Measurements from ENCODE around the gene SPATA31E1.
"Not testable (repeated sequence)": the region's sequence is repeated elsewhere in the genome, so short reads cannot be mapped to it uniquely, and the experiment has no call there.

The SPATA31E1 gene

DNA sequence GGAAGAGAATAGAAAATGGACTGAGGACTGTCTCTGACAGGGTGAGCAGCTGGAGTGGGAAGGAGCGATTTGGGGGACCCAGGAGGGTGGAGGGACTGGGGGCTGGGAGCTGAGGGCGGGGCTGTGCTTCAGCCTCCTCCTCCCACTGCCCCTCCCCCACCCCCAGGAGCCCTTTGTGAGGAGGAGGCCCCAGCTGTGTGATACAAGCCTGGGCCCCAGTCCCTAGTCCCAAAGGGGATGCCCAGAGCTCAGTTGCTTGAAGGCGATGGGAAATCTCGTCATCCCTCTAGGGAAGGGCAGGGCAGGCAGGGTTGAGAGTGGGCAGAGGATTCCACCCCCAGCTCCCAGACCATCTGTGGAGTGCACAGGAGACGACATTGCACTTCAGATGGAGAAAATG is at the start of gene SPATA31E1:
Gene SPATA31E1 (plus strand): TSS at position 251 of the 400 bp plus-strand sequence. CDS start 15 bp downstream, at position 266.
- no peak for DNase-seq

DNA sequence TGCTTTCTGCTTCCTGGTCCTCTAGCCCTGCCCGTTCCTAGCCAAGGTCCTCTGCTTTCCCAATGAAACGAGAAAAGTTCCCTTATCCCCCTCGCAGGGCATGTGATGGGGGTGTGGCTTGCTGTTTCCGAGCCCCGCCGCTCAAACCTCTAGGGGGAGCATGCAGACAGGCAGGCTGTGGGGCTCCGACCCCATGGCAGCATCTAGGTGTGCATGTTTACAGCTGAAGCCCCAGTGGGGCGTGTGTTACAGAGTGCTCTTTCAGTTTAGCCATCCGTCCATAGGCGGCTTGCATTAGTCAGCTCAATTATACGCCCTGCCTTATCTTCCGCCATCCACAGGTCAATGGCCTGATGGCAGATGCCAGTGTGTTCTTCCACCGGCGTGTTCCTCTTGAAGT is 48.3 kb upstream of the SPATA31E1 start:
- no peak for DNase-seq

DNA sequence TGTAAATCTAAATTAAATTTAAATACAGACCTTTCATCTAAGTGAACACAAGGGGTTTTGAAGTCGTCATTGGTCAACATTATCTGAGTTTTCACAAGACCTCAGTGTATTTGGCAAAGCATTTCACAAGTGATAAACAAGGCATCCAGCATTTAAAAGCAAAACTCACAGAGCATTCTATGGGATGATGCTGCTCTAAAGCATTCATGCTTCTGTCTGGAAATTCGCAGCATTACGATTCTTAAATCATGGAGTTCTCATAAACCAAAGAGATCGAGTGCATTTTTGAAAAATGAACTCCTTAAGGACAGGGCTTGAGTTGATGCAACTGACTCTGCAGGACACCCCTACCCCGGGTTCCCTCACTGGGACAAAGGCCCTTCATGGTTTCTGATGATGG is 46.1 kb upstream of the SPATA31E1 start:
- no peak for DNase-seq

DNA sequence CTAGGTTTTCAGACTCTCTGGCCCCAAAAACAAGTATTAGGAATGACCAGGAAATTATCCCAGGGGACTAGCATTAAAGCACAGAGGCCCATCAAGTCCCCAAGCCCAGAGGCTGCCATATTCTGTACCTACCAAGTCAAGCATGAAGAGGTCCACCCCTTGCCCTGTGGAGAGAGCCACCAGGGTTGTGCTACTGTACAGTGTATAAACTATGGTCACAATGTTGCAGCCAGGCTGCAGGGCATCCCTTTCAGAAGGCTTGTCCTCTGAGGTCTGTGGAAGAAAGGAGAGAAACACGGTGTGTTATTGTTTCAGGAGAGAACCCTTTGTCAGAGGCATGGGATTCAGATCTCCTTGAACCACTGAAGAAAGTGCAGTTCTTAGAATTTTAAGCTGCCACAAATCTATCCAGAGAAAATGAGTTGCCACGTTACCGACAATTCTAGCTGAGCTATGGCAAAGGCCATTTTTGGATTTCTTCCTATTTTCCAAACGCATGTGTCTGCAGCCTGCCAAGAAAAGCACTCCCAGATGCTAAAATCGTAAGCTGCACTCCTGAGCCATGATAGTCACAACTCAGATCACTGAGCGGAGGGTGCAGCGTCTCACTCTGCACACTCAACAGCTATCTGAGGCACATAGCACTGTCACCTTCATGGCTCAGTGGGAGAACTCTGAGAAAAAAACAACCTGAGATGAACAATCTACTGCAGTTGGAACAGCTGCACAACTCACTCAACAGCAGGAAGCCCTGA is 45.5 kb upstream of the SPATA31E1 start:
- DNase-seq, result no peak

DNA sequence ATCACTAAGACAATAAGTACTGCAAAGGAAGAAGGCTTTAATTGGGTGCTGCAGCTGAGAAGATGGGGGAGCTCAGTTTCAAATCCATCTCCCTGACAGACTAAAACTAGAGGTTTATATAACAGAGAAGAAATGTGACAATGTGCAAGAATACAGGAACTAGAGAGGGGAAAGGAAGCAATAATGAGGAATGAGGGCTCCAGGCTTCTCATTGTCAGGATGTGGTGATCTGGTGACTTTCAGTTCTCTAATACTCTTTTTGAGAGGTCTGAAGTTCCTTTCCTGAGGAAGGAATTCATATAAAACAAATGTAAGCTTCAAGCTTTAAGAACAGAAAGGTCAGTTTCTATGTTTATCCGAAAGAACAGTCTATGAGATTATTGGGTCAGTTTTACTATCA is 42.5 kb upstream of the SPATA31E1 start:
- no peak for DNase-seq

DNA sequence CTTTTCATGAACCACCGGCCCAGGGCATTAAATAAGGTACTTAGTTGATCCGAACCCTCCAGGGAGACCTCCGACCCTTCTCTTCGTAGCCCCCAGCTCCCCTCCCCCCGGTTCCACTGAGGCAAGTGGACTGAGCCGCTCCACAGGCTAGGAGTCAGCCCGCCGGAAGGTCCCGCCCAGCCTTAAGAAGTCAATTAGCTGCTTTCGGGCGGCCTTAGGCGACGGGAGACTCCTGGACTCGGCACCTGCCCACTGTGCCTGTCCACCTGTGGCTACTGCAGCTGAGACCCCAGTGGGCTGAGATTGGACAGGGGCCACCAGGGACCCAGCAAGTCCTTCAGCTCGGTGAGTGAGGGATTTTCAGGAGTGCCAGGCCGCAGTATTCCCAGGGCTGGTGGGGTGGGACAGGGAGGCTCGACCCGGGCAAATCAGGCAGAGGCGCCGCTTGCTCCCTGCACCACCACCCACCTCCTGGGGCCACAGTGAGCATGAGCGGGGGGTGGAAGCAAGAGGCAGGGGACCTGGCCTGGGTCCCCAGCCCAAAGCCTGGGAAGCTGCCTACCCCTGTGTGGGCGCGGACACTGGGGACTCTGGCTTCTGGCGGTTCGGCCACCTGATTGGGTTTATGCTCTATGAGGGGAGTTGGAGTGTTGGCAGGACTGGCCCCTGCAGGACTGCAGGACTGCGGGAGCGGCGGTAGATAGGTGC is 39.6 kb upstream of the SPATA31E1 start:
- no peak for DNase-seq

DNA sequence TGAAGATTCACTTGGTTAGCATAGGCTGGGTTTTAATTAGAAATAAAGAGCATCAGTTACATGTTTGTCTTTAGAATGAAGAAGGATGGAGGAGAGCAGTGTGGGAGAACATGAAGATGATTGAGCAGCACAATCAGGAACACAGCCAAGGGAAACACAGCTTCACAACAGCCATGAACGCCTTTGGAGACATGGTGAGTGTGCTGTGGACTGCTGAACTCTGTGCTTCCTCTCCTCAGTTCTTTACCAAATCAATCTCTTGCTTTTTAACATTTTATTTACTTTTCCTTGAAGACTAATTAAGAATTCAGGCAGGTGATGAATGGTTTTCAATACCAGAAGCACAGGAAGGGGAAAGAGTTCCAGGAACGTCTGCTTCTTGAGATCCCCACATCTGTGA is 38.2 kb upstream of the SPATA31E1 start:
- DNase-seq, result no peak

DNA sequence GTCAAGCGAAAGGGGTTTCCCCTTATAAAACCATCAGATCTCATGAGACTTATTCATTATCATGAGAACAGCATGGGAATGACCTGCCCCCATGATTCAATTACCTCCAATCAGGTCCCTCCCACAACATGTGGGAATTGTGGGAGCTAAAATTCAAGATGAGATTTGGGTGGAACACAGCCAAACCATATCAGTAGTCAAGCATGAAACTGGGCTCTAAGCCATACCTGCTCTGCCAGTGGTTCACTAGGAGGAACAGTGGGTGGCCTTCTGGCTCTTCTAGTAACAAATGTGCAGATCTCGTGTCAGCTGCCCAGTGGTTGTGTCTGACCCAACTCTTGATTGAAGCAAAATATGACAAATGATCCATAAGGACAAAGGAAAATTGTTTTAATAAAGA is 34.9 kb upstream of the SPATA31E1 start:
- not testable (repeated sequence) for DNase-seq

DNA sequence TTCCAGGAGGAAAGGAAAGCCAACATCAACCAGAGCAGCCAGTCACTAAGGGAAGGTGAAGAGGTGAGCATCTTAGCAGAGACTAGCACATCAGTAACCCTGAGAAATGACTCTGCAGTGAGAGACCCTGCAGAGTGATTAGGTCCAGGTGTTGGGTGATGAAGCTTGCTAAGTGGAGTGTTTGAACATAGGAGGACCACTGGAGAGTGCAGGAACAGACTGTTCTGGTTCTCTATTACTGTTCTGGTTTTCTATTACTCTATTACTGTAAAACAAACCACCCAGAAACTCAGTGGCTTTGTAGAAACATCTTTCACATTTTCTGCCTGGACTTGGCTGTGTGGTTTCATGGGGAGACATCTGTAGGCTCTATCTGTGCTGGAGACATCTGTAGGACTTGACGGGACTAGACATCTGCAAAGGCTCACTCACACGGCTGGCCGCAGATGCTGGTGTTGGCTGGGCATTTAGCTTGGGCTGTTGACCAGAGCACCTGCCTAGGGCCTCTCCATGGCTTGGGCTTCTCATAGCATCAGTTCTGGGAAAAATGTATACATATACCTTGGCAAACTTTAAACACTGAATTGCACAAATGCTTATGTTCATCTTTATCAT is 33.4 kb upstream of the SPATA31E1 start:
- no peak for DNase-seq

DNA sequence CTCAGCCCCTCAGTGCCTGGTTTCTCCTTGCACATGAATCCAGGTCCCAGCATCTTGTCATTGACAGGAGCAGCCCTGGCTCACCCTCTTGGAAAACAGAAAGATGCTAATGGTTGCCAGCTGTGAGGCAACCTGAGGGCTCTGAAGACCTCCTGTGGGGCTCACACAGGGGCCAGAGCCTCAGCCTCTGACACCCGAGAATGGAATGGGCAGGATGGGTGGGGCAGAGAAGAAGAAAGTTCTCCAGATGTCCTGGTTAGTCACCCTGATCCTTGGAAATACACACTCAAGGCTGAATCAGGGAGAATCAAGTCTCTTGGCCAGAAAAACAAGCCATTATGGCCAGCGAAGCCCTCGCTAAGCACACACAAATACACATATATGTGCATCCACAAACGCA is 32.3 kb upstream of the SPATA31E1 start:
- DNase-seq, result no peak

DNA sequence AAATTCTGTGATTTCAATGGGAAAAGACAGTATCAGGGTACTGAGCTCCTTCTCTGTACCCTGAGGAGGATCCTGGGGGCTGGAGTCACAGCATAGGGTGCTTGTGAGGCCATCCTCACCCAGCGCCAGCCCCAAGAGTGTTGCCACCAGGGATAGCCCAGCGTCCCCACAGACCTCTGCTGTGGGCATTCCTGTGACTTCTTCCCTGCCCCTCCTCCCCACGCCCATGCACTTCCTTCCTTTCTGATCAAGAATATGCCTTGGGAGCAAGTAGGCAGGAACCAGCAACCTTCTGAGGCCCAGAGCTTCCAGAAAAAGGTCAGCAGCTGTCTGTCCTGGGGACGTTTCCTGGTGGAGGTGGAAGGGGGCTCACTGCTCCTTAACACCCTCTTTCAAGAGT is 31.5 kb upstream of the SPATA31E1 start:
- not testable (repeated sequence) for DNase-seq

DNA sequence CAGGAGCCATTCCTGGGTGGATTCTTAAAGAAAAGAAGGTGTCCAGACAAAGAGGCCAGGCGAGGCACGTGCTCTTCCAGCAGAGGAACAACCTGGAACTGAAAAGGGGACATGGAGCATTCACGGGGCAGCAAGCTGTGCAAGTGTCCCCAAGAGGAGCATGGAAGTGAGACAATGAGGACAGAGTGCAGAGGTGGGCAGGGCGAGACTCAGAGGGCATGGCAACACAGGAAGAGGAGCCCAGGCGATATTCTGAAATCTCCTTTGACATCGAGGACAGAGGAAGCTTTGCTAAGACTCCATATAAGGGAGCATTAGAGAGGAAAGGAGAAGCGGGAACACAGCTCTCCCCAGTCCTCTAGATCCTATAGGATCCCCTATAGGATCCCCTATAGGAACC is 29.4 kb upstream of the SPATA31E1 start:
- no peak for DNase-seq

DNA sequence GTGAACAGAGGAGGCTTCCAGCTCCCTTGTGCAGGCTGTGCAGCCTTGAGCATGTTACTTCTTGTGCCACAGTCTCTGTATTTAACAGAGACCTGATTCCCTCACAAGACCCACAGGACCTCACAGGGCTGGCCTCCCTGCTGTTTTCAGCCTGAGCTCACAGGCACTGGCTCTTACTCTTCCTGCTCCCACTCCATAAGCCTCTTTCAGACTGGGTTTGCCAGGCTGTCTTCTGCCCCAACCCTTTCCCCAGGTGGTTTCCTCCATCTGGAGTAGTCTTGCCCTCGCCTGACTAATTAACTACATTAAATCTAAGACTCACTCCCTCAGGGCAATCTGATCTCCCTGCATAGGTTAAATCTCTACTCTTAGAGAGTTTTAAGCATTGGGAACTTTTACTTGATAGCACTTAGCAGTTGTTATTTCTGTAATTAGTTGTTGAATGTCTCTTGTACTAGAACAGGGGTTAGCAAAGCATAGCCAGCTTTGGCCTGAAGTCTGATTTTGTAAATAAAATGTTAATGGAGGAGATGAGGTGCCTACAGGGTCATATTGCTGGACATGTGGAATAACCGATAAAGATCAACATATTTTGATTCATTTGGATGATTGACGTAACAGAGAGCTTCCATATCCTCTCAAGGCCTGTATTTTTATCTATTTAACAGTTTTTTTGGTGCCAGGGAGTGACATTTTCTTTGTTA is 28.6 kb upstream of the SPATA31E1 start:
- DNase-seq, result no peak

DNA sequence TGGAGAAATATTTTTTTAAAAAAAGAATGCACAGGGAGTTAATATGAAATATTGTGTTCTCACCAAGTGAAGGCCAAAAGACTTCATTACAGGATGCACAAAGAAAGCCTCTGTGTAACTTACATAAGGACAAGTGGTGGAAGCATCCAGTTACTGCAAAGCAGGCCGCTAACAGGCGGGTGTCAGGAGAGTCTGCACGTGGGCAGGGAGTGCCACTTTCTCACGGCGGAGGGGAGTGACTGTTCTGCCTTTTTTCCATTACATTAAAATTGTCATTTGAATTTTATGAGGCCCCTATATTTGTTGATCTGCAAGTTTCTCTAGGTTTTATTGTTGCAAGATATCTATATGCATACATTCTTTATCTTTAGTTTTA is 28.1 kb upstream of the SPATA31E1 start:
- no peak for DNase-seq

DNA sequence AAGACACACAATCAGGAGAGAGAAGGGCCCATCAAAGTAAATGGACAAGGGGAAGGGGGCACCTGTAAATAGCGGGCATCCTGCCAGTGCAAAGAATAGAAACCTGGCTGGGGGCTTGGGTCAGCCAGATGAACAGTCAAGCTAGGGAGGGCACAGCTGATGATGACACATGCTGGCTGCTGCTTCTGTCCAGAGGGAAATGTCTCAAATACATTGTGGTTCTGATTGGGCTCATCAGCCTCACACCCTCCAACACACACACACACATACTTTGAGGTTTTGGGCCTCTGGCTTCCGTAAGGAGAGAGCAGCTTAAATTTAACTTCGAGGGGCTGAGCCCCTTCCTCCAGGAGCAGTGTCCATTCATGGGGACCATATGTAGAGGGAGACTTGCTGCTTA is 27.6 kb upstream of the SPATA31E1 start:
- DNase-seq, result no peak

DNA sequence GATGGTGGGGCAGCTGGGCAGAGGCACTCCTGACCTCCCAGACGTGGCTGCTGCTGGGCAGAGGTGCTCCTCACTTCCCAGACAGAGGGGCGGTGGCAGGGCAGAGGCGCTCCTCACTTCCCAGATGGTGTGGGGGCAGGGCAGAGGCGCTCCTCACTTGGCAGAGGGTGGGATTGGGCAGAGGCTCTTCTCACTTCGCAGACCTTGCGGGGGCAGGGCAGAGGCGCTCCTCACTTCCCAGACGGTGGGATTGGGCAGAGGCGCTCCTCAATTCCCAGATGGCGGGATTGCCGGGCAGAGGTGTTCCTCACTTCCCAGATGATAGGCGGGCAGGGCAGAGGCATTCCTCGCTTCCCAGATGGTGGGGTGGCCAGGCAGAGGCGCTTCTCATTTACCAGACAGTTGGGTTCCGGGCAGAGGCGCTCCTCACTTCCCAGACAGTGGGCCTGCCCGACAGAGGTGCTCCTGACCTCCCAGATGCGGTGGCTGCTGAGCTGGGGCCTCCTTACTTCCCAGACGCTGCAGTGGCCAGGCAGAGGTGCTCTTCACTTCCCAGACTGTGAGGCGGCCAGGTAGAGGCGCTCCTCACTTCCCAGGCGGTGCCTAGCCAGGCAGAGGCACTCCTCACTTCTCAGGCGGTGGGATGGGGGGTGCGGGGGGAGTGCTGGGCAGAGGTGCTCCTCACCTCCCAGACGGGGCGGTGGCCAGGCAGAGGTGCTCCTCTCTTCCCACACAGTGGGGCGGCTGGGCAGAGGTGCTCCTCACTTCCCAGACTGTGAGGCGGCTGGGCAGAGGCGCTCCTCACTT is 25.3 kb upstream of the SPATA31E1 start:
- DNase-seq, result no peak

DNA sequence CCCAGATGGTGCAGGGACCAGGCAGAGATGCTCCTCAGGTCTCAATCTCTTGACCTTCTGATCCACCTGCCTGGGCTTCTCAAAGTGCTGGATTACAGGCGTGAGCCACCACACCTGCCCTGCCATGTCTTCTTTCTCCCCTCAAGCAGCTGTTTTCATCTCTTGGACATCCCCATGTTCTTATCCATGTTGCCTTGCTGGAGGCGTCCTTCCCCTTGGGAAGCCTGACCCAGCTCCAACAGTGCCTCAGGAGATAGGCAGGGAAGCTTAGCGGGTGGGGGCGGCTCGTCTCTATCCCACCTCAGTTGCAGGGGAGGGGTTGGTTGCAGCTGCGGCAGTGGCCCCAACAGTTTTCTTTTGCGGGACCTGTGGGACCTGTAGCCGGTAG is 24.7 kb upstream of the SPATA31E1 start:
- no peak for DNase-seq

DNA sequence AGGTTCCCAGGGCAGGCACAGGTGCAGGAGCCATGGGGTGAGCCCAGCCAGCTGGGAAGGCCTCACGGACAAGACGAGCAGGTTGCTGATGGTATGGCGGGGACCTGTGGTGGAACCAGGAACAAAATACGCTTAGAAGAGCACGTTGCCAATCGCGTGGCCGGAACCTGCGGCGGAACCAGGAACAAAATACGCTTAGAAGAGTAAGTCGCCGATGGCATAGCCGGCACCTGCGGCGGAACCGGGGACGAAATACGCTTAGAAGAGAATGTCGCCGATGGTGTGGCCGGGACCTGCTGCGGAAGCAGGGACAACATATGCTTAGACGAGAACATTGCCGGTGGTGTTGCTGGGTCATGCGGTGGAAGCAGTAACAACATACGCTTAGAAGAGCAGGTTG is 23.5 kb upstream of the SPATA31E1 start:
- DNase-seq, result no peak

DNA sequence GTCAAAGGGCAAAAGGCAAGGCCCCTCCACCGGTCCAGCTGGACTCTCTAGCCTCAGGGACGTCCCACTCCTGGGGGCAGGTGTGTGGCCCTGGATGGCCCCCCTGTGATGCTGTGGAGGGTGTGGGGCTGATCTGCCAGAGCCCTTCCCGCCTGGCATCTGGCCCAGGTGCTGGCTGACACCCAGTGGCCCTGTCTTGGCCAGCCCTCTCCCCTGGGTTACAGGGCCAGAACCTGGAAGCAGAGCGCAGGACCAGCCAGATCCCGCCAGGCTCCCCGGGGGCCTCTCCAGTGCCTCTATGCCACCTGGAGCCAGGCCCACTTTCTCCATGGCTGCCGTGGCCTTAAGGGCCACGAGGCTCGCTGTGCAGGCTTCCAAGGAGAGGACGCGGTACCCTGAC is 22.9 kb upstream of the SPATA31E1 start:
- no peak for DNase-seq

DNA sequence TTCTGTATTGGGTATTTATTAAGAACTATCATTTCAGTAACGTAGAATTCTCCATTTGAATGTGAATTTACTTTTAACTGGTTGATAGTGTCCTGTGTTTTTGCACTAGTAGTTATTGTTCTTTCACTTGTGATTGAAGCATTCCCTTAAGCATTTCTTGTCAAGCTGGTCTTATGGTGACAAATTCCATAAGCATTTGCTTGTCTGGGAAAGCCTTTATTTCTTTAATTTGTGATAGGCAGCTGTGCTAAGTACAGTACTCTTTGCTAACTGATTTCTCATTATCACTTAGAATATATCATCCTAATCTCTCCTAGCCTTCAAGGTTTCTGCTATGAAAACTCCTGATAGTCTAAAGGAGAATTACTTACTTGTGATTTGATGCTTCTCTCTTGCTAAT is 21.3 kb upstream of the SPATA31E1 start:
- DNase-seq, result no peak

DNA sequence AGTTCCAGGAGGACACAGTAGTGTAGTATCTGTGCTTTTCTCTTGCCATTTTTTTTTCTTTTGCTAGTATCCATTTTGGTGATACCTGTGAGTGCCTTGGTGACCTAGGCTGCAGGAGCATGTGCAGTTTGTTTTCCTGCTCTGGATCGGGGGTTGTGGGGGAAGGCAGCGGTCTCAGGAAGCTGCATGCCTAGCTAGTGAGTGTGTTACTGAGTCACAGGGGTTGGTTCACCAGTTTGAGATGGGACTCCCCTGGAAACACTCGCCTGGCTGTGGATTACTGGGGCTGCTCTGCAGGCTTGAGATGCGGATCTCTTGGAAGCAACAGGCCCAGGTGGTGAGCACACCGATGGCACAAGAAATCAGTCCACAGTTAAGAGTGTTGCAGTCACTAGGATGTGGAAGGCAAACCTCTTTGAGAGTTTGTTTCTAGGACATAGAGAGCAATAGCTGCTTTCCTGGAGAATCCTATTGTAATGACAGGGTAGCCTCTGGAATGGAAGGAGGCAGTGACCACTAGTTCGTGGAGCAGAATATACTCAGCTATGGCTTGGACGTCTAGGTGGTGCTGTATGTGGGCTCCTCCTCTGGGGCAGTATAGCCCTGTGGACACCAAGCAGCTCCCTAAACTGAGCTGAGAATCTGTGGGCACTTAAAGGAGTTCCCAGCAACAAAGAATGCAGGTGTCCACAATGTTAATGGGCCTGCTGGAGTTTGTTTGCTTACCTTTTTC is 20.0 kb upstream of the SPATA31E1 start:
- DNase-seq, result no peak

DNA sequence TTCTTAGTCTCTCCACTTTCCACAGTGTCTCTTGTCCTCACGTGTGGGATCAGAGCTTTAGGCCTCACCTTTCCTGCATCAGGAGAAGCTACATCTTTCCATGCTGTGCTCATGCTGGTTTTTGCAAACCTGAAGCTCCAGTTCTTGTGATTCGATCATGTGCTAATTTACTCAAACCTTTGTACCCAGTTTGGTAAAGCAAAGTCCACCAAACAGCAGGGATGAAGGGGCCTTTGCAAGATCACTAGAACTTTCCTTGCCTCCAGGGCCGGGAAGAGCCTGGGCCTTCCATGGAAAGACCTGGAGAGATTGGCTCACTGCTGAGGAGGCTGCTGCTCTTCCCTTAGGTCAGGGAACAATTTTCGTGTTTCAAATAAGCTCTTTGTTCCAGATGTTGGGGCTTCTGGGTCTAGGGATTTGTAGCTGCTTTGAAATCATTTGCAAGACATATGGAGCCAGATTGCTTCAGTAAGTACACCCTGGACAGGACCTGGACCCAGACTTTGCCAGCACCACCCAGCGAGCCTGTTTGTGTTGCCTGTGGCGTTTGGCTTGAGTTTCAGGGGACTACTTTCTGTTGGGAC is 18.7 kb upstream of the SPATA31E1 start:
- DNase-seq, result no peak
